GM21367 (cell line): ENCODE results near the gene GPR35.
A peak's percentile ranks its signal among the peaks of the same experiment; 100 is the strongest.

Experiments
- ATAC-seq: cut with Tn5 transposase; IDR thresholded peaks from one replicate; pipeline ENCODE4 v1.9.1; 2021; ENCODE audit not compliant: unreplicated experiment

Gene GPR35

GRCh38 chr2:240624950-240625621, at the start of gene GPR35:
GPR35 (plus strand) TSS chr2:240625480; CDS start chr2:240629953, 4,473 bp downstream.
- ATAC-seq = no peak

- no peak for ATAC-seq
These were observed 49.2 kb upstream of the GPR35 start for GRCh38 chr2:240576036-240576435.

- no peak for ATAC-seq
These were observed 48.7 kb upstream of the GPR35 start for GRCh38 chr2:240576436-240577205.

- ATAC-seq = no peak
These were observed 47.8 kb upstream of the GPR35 start for GRCh38 chr2:240577281-240578109.

- ATAC-seq = no peak
These were observed 47.2 kb upstream of the GPR35 start for GRCh38 chr2:240578110-240578450.

- ATAC-seq = no peak
These were observed 46.8 kb upstream of the GPR35 start for GRCh38 chr2:240578488-240578887.

- ATAC-seq = no peak
These were observed 46.1 kb upstream of the GPR35 start for GRCh38 chr2:240579071-240579762.

GRCh38 chr2:240579771-240580614, 45.3 kb upstream of the GPR35 start:
- no peak for ATAC-seq

GRCh38 chr2:240581811-240582210, 43.5 kb upstream of the GPR35 start:
- ATAC-seq = no peak

- no peak for ATAC-seq
These were observed 42.5 kb upstream of the GPR35 start for GRCh38 chr2:240582781-240583180.

GRCh38 chr2:240583774-240584173, 41.5 kb upstream of the GPR35 start:
- no peak for ATAC-seq

- peak; percentile 60 for ATAC-seq
These were observed 40.7 kb upstream of the GPR35 start for GRCh38 chr2:240584486-240585031.

GRCh38 chr2:240585101-240585500, 40.2 kb upstream of the GPR35 start:
- peak; percentile 18 for ATAC-seq

GRCh38 chr2:240585681-240586197, 39.5 kb upstream of the GPR35 start:
- ATAC-seq = no peak

- ATAC-seq = peak; percentile 46
These were observed 38.9 kb upstream of the GPR35 start, which contains the start of gene CAPN10 for GRCh38 chr2:240586198-240586918. CAPN10 (plus strand) TSS chr2:240586734; CDS start chr2:240586912, 178 bp downstream.

GRCh38 chr2:240586919-240587800, 38.1 kb upstream of the GPR35 start:
- no peak for ATAC-seq

GRCh38 chr2:240588006-240588655, 37.1 kb upstream of the GPR35 start:
- ATAC-seq = no peak
